HEK293 (cell line): Measurements from ENCODE around the gene CRCP.
A peak's percentile ranks its signal among the peaks of the same experiment; 100 is the strongest.

Source experiments
- CTCF ChIA-PET: fragments of 350-600 bp; formaldehyde crosslinking; extraction: SDS; loops from one replicate; lab custom pipeline; 2021; ENCODE audit warnings: antibody characterized with exemption; lab: Yijun Ruan, JAX
- POLR2A ChIA-PET: fragments of 300-600 bp; formaldehyde crosslinking; extraction: SDS; loops from one replicate; lab custom pipeline; 2020; ENCODE audit warnings: antibody characterized with exemption, inconsistent platforms; lab: Yijun Ruan, JAX
- H3K27ac ChIP-seq: fragments of 200-500 bp; sonication (Bioruptor generic); 2 replicates; pipeline ENCODE4 v1.5.1; 2014; ENCODE audit warnings: low read depth, low read length, control low read depth, inconsistent platforms; ENCODE audit errors: extremely low read depth
- H3K36me3 ChIP-seq, 2 experiments: fragments of 200-500 bp in 1 of 2; sonication (Bioruptor generic) in 1 of 2; 1 replicate in 1 of 2; 2 replicates in 1 of 2; pipeline ENCODE4 v1.5.1; 2014 to 2017; ENCODE audit warnings: inconsistent platforms in 2 of 2, low read length in 2 of 2; ENCODE audit not compliant: control insufficient read depth in 2 of 2, insufficient read depth in 1 of 2
- H3K4me1 ChIP-seq: fragments of 200-500 bp; sonication (Bioruptor generic); 2 replicates; pipeline ENCODE4 v1.5.1; 2014; ENCODE audit warnings: mild to moderate bottlenecking, low read length, inconsistent platforms; ENCODE audit not compliant: control insufficient read depth, insufficient read depth
- H3K4me3 ChIP-seq: 2 replicates; pipeline ENCODE4 v1.5.1; 2011; ENCODE audit warnings: low read depth, mild to moderate bottlenecking, control low read depth, low read length, moderate library complexity
- H3K9me3 ChIP-seq: fragments of 200-500 bp; sonication (Bioruptor generic); 2 replicates; pipeline ENCODE4 v1.5.1; 2014; ENCODE audit warnings: low read depth, low read length, inconsistent platforms; ENCODE audit not compliant: control insufficient read depth, insufficient read depth
- GFI1B ChIP-seq: fragments of 450-650 bp; formaldehyde crosslinking; IDR thresholded peaks from 2 replicates; pipeline ENCODE4 v1.5.1; 2016; ENCODE audit warnings: missing biosample characterization, missing genetic modification characterization
- GLI4 ChIP-seq: fragments of 450-650 bp; formaldehyde crosslinking; IDR thresholded peaks from 2 replicates; pipeline ENCODE4 v1.5.1; 2016; ENCODE audit warnings: missing biosample characterization, missing genetic modification characterization
- KLF8 ChIP-seq: fragments of 450-650 bp; formaldehyde crosslinking; IDR thresholded peaks from 2 replicates; pipeline ENCODE4 v1.5.1; 2016; ENCODE audit warnings: missing biosample characterization, missing genetic modification characterization
- OVOL3 ChIP-seq: fragments of 450-650 bp; formaldehyde crosslinking; IDR thresholded peaks from 2 replicates; pipeline ENCODE4 v1.5.1; 2016; ENCODE audit warnings: missing biosample characterization, missing genetic modification characterization
- REPIN1 ChIP-seq: fragments of 450-650 bp; formaldehyde crosslinking; IDR thresholded peaks from 2 replicates; pipeline ENCODE4 v1.5.1; 2017; ENCODE audit warnings: missing biosample characterization, missing genetic modification characterization, low read depth
- SP3 ChIP-seq: fragments of 450-650 bp; formaldehyde crosslinking; IDR thresholded peaks from 2 replicates; pipeline ENCODE4 v1.5.1; 2016; ENCODE audit warnings: missing biosample characterization, missing genetic modification characterization
- TRIM28 ChIP-seq: IDR thresholded peaks from 2 replicates; pipeline ENCODE4 v1.6.1; 2011; ENCODE audit warnings: low read length, control low read depth, borderline replicate concordance
- TSHZ1 ChIP-seq: fragments of 450-650 bp; formaldehyde crosslinking; IDR thresholded peaks from 2 replicates; pipeline ENCODE4 v1.5.1; 2016; ENCODE audit warnings: missing biosample characterization, missing genetic modification characterization, borderline replicate concordance
- ZBTB21 ChIP-seq: fragments of 450-650 bp; formaldehyde crosslinking; IDR thresholded peaks from 2 replicates; pipeline ENCODE4 v1.5.1; 2017; ENCODE audit warnings: missing biosample characterization, missing genetic modification characterization
- ZFHX2 ChIP-seq: fragments of 450-650 bp; formaldehyde crosslinking; conservative IDR thresholded peaks from 2 replicates; pipeline ENCODE4 v1.5.1; 2016; ENCODE audit warnings: missing biosample characterization, missing genetic modification characterization
- ZNF10 ChIP-seq: fragments of 450-650 bp; formaldehyde crosslinking; IDR thresholded peaks from 2 replicates; pipeline ENCODE4 v1.5.1; 2017; ENCODE audit warnings: missing biosample characterization, missing genetic modification characterization
- ZNF114 ChIP-seq: fragments of 450-650 bp; formaldehyde crosslinking; IDR thresholded peaks from 2 replicates; pipeline ENCODE4 v1.5.0; 2017; ENCODE audit warnings: missing biosample characterization, missing genetic modification characterization
- ZNF132 ChIP-seq: fragments of 450-650 bp; formaldehyde crosslinking; IDR thresholded peaks from 2 replicates; pipeline ENCODE4 v1.5.1; 2017; ENCODE audit warnings: missing biosample characterization, missing genetic modification characterization, borderline replicate concordance
- ZNF140 ChIP-seq: fragments of 450-650 bp; formaldehyde crosslinking; IDR thresholded peaks from 2 replicates; pipeline ENCODE4 v1.5.1; 2016; ENCODE audit warnings: missing biosample characterization, missing genetic modification characterization
- ZNF155 ChIP-seq: fragments of 450-650 bp; formaldehyde crosslinking; IDR thresholded peaks from 2 replicates; pipeline ENCODE4 v1.5.1; 2016; ENCODE audit warnings: missing biosample characterization, missing genetic modification characterization
- ZNF19 ChIP-seq: fragments of 450-650 bp; formaldehyde crosslinking; IDR thresholded peaks from 2 replicates; pipeline ENCODE4; 2016; ENCODE audit warnings: missing biosample characterization, missing genetic modification characterization, low read depth
- ZNF2 ChIP-seq: fragments of 450-650 bp; formaldehyde crosslinking; IDR thresholded peaks from 2 replicates; pipeline ENCODE4 v1.5.1; 2016; ENCODE audit warnings: missing biosample characterization, missing genetic modification characterization
- ZNF214 ChIP-seq: fragments of 450-650 bp; formaldehyde crosslinking; IDR thresholded peaks from 2 replicates; pipeline ENCODE4 v1.5.1; 2017; ENCODE audit warnings: missing biosample characterization, mild to moderate bottlenecking, missing genetic modification characterization, borderline replicate concordance
- ZNF24 ChIP-seq: fragments of 450-650 bp; formaldehyde crosslinking; IDR thresholded peaks from 2 replicates; pipeline ENCODE4 v1.5.1; 2016; ENCODE audit warnings: missing biosample characterization, missing genetic modification characterization
- ZNF248 ChIP-seq: fragments of 450-650 bp; formaldehyde crosslinking; IDR thresholded peaks from 2 replicates; pipeline ENCODE4 v1.5.1; 2017; ENCODE audit warnings: missing biosample characterization, missing genetic modification characterization
- ZNF274 ChIP-seq, 2 experiments: fragments of 200-500 bp in 1 of 2; fragments of 450-650 bp in 1 of 2; sonication (Bioruptor generic) in 1 of 2; formaldehyde crosslinking in 1 of 2; IDR thresholded peaks; 2 replicates each; pipeline versions ENCODE4 v1.5.1 to v1.6.1; 2014 to 2016; ENCODE audit warnings: borderline replicate concordance in 1 of 2, inconsistent platforms in 1 of 2, low read length in 1 of 2, missing biosample characterization in 1 of 2, missing genetic modification characterization in 1 of 2
- ZNF341 ChIP-seq: fragments of 450-650 bp; formaldehyde crosslinking; IDR thresholded peaks from 2 replicates; pipeline ENCODE4; 2016; ENCODE audit warnings: low read depth, missing biosample characterization, missing genetic modification characterization
- ZNF350 ChIP-seq: fragments of 450-650 bp; formaldehyde crosslinking; IDR thresholded peaks from 2 replicates; pipeline ENCODE4 v1.5.0; 2017; ENCODE audit warnings: missing biosample characterization, mild to moderate bottlenecking, missing genetic modification characterization
- ZNF366 ChIP-seq: fragments of 450-650 bp; formaldehyde crosslinking; conservative IDR thresholded peaks from 2 replicates; pipeline ENCODE4 v1.5.1; 2016; ENCODE audit warnings: missing biosample characterization, missing genetic modification characterization
- ZNF37A ChIP-seq: fragments of 450-650 bp; IDR thresholded peaks from 2 replicates; pipeline ENCODE4 v1.5.1; 2018; ENCODE audit warnings: missing biosample characterization, missing genetic modification characterization
- ZNF48 ChIP-seq: fragments of 450-650 bp; formaldehyde crosslinking; IDR thresholded peaks from 2 replicates; pipeline ENCODE4 v1.5.1; 2016; ENCODE audit warnings: missing biosample characterization, missing genetic modification characterization
- ZNF488 ChIP-seq: fragments of 450-650 bp; formaldehyde crosslinking; IDR thresholded peaks from 2 replicates; pipeline ENCODE4 v1.5.1; 2016; ENCODE audit warnings: missing biosample characterization, missing genetic modification characterization
- ZNF596 ChIP-seq: fragments of 450-650 bp; IDR thresholded peaks from 2 replicates; pipeline ENCODE4 v1.5.0; 2018; ENCODE audit warnings: missing biosample characterization, mild to moderate bottlenecking, missing genetic modification characterization, moderate library complexity
- ZNF610 ChIP-seq: fragments of 450-650 bp; formaldehyde crosslinking; IDR thresholded peaks from 2 replicates; pipeline ENCODE4 v1.5.1; 2016; ENCODE audit warnings: missing biosample characterization, missing genetic modification characterization, borderline replicate concordance
- ZNF629 ChIP-seq: fragments of 450-650 bp; formaldehyde crosslinking; IDR thresholded peaks from 2 replicates; pipeline ENCODE4 v1.5.1; 2017; ENCODE audit warnings: missing biosample characterization, missing genetic modification characterization
- ZNF658 ChIP-seq: fragments of 450-650 bp; formaldehyde crosslinking; IDR thresholded peaks from 2 replicates; pipeline ENCODE4; 2016; ENCODE audit warnings: missing biosample characterization, missing genetic modification characterization
- ZNF707 ChIP-seq: fragments of 450-650 bp; formaldehyde crosslinking; IDR thresholded peaks from 2 replicates; pipeline ENCODE4 v1.5.1; 2016; ENCODE audit warnings: missing biosample characterization, missing genetic modification characterization
- ZNF747 ChIP-seq: fragments of 450-650 bp; formaldehyde crosslinking; IDR thresholded peaks from 2 replicates; pipeline ENCODE4 v1.5.1; 2016; ENCODE audit warnings: missing biosample characterization, missing genetic modification characterization
- ZNF785 ChIP-seq: fragments of 450-650 bp; formaldehyde crosslinking; IDR thresholded peaks from 2 replicates; pipeline ENCODE4 v1.5.1; 2016; ENCODE audit warnings: missing biosample characterization, missing genetic modification characterization
- ZNF837 ChIP-seq: fragments of 450-650 bp; formaldehyde crosslinking; IDR thresholded peaks from 2 replicates; pipeline ENCODE4 v1.5.1; 2016; ENCODE audit warnings: missing biosample characterization, missing genetic modification characterization
- ZSCAN23 ChIP-seq: fragments of 450-650 bp; formaldehyde crosslinking; IDR thresholded peaks from 2 replicates; pipeline ENCODE4 v1.5.1; 2016; ENCODE audit warnings: missing biosample characterization, missing genetic modification characterization

Gene CRCP

GRCh38 chr7:66114743-66115649, at the start of gene CRCP:
Gene CRCP (plus strand): TSS chr7:66114847. CDS start chr7:66114963, 116 bp downstream.
- POLR2A ChIA-PET: interaction anchor here (0.6 to 2.1 kb wide), 12 partner anchors 9 to 624 kb away, joined by 3 to 15 read pairs (median 4); partner anchors contain the start of genes ASL and TPST1
- TF ChIP-seq ZNF140 (no peak), ZNF214 (tag by site-specific recombination) (no peak), ZBTB21 (tag by site-specific recombination) (peak; percentile 21; the same call in 1 of the 2 replicates), ZNF248 (tag by site-specific recombination) (no peak), ZNF132 (no peak), ZNF155 (no peak), ZNF707 (tag by site-specific recombination) (no peak), ZNF24 (tag by site-specific recombination) (peak; percentile 52; the same call in 1 of the 2 replicates), ZNF19 (tag by site-specific recombination) (no peak), ZNF10 (tag by site-specific recombination) (peak; percentile 41; the same call in 1 of the 2 replicates), ZNF488 (no peak), ZNF629 (tag by site-specific recombination) (peak; percentile 67), ZNF2 (tag by site-specific recombination) (peak; percentile 56; the same call in 1 of the 2 replicates), GFI1B (tag by site-specific recombination) (no peak), ZNF341 (peak; percentile 88), ZNF37A (tag by site-specific recombination) (no peak), SP3 (tag by site-specific recombination) (peak; percentile 48), TRIM28 (no peak), ZNF48 (no peak), KLF8 (tag by site-specific recombination) (peak; percentile 82), TSHZ1 (no peak), ZNF114 (no peak), ZNF785 (tag by site-specific recombination) (no peak), ZNF747 (tag by site-specific recombination) (no peak), ZNF658 (tag by site-specific recombination) (no peak), GLI4 (tag by site-specific recombination) (0 out of 2 replicates have a peak, but pooled peaks have one; percentile 41), ZFHX2 (peak; percentile 62), REPIN1 (tag by site-specific recombination) (no peak), ZNF366 (peak; percentile 81), ZNF837 (no peak), ZSCAN23 (no peak), ZNF610 (no peak), ZNF596 (tag by site-specific recombination) (no peak), OVOL3 (no peak), ZNF274 (IDR thresholded peaks at IDR 0.05; ENCODE audit: low read length) (no peak), ZNF274 (tag by site-specific recombination; IDR thresholded peaks at IDR 0.05; ENCODE audit: borderline replicate concordance) (no peak), ZNF350 (tag by site-specific recombination) (no peak)

More at GRCh38 chr7:66114743-66115649, at the start of gene CRCP:
- CTCF ChIA-PET: interaction anchor here (0.8 to 1.2 kb wide), 3 partner anchors 10 to 84 kb away, joined by 3 to 7 read pairs (median 6); no protein-coding TSS in a partner anchor
- H3K9me3 ChIP-seq: no peaks in the 10 kb centered on the region
- peak within 1 kb of the TSS; percentile 93 for H3K27ac ChIP-seq
- H3K4me1 ChIP-seq: peaks cover 7% of the 10 kb centered on the region
- H3K4me3 ChIP-seq: peak within 1 kb of the TSS; percentile 85
- H3K36me3 ChIP-seq: peaks cover 2 to 3% of the 10 kb centered on the region in 2 experiments; a peak in 2 of 3 replicates
